H1 (cell line): ENCODE measurements around the gene ATXN7. TPM values are rescaled to one million over a fixed set of nuclear protein-coding genes. Genes with fewer than 3 reads are reported as not detected.

Experiments
- CTCF ChIA-PET: fragments of 300-600 bp; sonication (Branson Sonifier 250); formaldehyde crosslinking; loops from one replicate; lab custom pipeline; 2021; ENCODE audit not compliant: partially characterized antibody; lab: Charles Lee
- POLR2A ChIA-PET: fragments of 300-600 bp; sonication (Branson Sonifier 250); formaldehyde crosslinking; loops from one replicate; lab custom pipeline; 2021; ENCODE audit warnings: inconsistent platforms; ENCODE audit not compliant: partially characterized antibody; lab: Charles Lee
- DNase-seq, 2 experiments: peaks; one replicate each; pipeline versions ENCODE4 v3.0.0 to v3.0.0-alpha.2; 2010 to 2022; ENCODE audit warnings: low spot score in 2 of 2, low read depth in 1 of 2, mixed read lengths in 1 of 2
- FAIRE-seq: peaks from 2 replicates; lab custom pipeline; 2011; peaks lifted over from hg19 to GRCh38; lab: Jason Lieb, UNC
- H2AFZ ChIP-seq: 2 replicates; pipeline ENCODE4 v1.8.1; 2012; ENCODE audit warnings: low read length, inconsistent platforms
- H2AK5ac ChIP-seq: 2 replicates; pipeline ENCODE4 v1.6.1; 2013; ENCODE audit warnings: low read depth, low read length
- H2BK120ac ChIP-seq: replicated peaks from 2 replicates; pipeline ENCODE3; 2013; ENCODE audit warnings: low read depth, low read length, inconsistent platforms
- H2BK12ac ChIP-seq: 2 replicates; pipeline ENCODE4 v1.6.1; 2013; ENCODE audit warnings: low read depth, low read length
- H2BK15ac ChIP-seq: 2 replicates; pipeline ENCODE4 v1.6.1; 2013; ENCODE audit warnings: low read length
- H2BK20ac ChIP-seq: 2 replicates; pipeline ENCODE4 v1.6.1; 2013; ENCODE audit warnings: low read length
- H2BK5ac ChIP-seq: 2 replicates; pipeline ENCODE4 v1.6.1; 2013; ENCODE audit warnings: low read depth, low read length
- H3K14ac ChIP-seq: 2 replicates; pipeline ENCODE4 v1.6.1; 2013; ENCODE audit warnings: inconsistent platforms; ENCODE audit not compliant: insufficient read length
- H3K18ac ChIP-seq: 2 replicates; pipeline ENCODE4 v1.6.1; 2013; ENCODE audit warnings: low read length; ENCODE audit errors: extremely low read depth
- H3K23ac ChIP-seq: 2 replicates; pipeline ENCODE4 v1.6.1; 2013; ENCODE audit warnings: inconsistent platforms; ENCODE audit not compliant: insufficient read length
- H3K23me2 ChIP-seq: 2 replicates; pipeline ENCODE4 v1.6.1; 2013; ENCODE audit warnings: low read depth, low read length
- H3K27ac ChIP-seq: 2 replicates; pipeline ENCODE4 v1.6.1; 2011; ENCODE audit warnings: low read depth, low read length, inconsistent platforms
- H3K27me3 ChIP-seq, 4 experiments: replicated peaks in 1 of 4; 1 replicate in 1 of 4; 2 replicates in 3 of 4; pipeline versions ENCODE4 v1.6.1 to v1.8.1; 2011 to 2013; ENCODE audit warnings: low read length in 3 of 4, mild to moderate bottlenecking in 3 of 4, inconsistent platforms in 2 of 4, mixed read lengths in 2 of 4, moderate library complexity in 1 of 4; ENCODE audit not compliant: control insufficient read depth in 3 of 4, insufficient read depth in 3 of 4; ENCODE audit errors: extremely low read depth in 1 of 4
- H3K36me3 ChIP-seq, 4 experiments: 2 replicates each; pipeline versions ENCODE4 v1.6.1 to v1.8.1; 2011 to 2013; ENCODE audit warnings: mild to moderate bottlenecking in 4 of 4, low read length in 3 of 4, moderate library complexity in 2 of 4, control low read depth in 1 of 4, inconsistent platforms in 1 of 4; ENCODE audit not compliant: insufficient read depth in 4 of 4, control insufficient read depth in 2 of 4
- H3K4ac ChIP-seq: replicated peaks from 2 replicates; pipeline ENCODE3; 2013; ENCODE audit warnings: low read length, low read depth, mixed read lengths, inconsistent platforms; ENCODE audit not compliant: insufficient read length
- H3K4me1 ChIP-seq, 4 experiments: replicated peaks in 1 of 4; 1 replicate in 1 of 4; 2 replicates in 3 of 4; pipeline versions ENCODE4 v1.6.1 to v1.8.1; 2011 to 2013; ENCODE audit warnings: low read length in 3 of 4, inconsistent platforms in 2 of 4, mixed read lengths in 1 of 4; ENCODE audit not compliant: insufficient read depth in 4 of 4, control insufficient read depth in 3 of 4
- H3K4me2 ChIP-seq, 2 experiments: 2 replicates each; pipeline versions ENCODE4 v1.6.1 to v1.8.1; 2011 to 2013; ENCODE audit warnings: low read depth in 2 of 2, low read length in 2 of 2, control low read depth in 1 of 2, inconsistent platforms in 1 of 2, mild to moderate bottlenecking in 1 of 2; ENCODE audit not compliant: insufficient read depth in 1 of 2
- H3K4me3 ChIP-seq, 4 experiments: fragments of 200-600, 300-600 bp in 1 of 4; sonication (generic), shearing (Covaris generic), sonication (Bioruptor Twin) in 1 of 4; 2 replicates each; pipeline versions ENCODE4 v1.5.1 to v1.8.1; 2011 to 2016; ENCODE audit warnings: low read length in 4 of 4, low read depth in 3 of 4, control low read depth in 2 of 4, inconsistent platforms in 2 of 4, mild to moderate bottlenecking in 2 of 4, mixed read lengths in 1 of 4, moderate library complexity in 1 of 4; ENCODE audit not compliant: insufficient read depth in 2 of 4; ENCODE audit errors: extremely low read depth in 1 of 4
- H3K56ac ChIP-seq: replicated peaks from 2 replicates; pipeline ENCODE3; 2013; ENCODE audit warnings: low read depth, mild to moderate bottlenecking, mixed read lengths, low read length, inconsistent platforms; ENCODE audit not compliant: insufficient read length
- H3K79me1 ChIP-seq: 2 replicates; pipeline ENCODE4 v1.6.1; 2013; ENCODE audit warnings: low read depth, low read length, control low read depth
- H3K79me2 ChIP-seq, 2 experiments: 2 replicates each; pipeline versions ENCODE4 v1.6.1 to v1.8.1; 2012 to 2013; ENCODE audit warnings: low read length in 2 of 2, mild to moderate bottlenecking in 2 of 2, inconsistent platforms in 1 of 2; ENCODE audit not compliant: insufficient read depth in 2 of 2, control insufficient read depth in 1 of 2
- H3K9ac ChIP-seq, 4 experiments: replicated peaks in 1 of 4; 1 replicate in 1 of 4; 2 replicates in 3 of 4; pipeline versions ENCODE4 v1.6.1 to v1.8.1; 2011 to 2013; ENCODE audit warnings: low read depth in 3 of 4, low read length in 3 of 4, control low read depth in 2 of 4, mild to moderate bottlenecking in 2 of 4, moderate library complexity in 2 of 4, inconsistent platforms in 1 of 4; ENCODE audit errors: extremely low read depth in 1 of 4
- H3K9me3 ChIP-seq, 2 experiments: 2 replicates each; pipeline versions ENCODE4 v1.6.1 to v1.8.1; 2012 to 2013; ENCODE audit warnings: mild to moderate bottlenecking in 2 of 2, moderate library complexity in 2 of 2, control low read depth in 1 of 2, inconsistent platforms in 1 of 2, low read depth in 1 of 2, low read length in 1 of 2, mixed read lengths in 1 of 2; ENCODE audit not compliant: insufficient read depth in 2 of 2
- H4K20me1 ChIP-seq, 2 experiments: replicated peaks in 1 of 2; 2 replicates each; pipeline versions ENCODE3 to v1.8.1; 2011 to 2013; ENCODE audit warnings: inconsistent platforms in 2 of 2, low read length in 2 of 2, mild to moderate bottlenecking in 1 of 2; ENCODE audit not compliant: insufficient read depth in 2 of 2, control insufficient read depth in 1 of 2
- H4K5ac ChIP-seq: 2 replicates; pipeline ENCODE4 v1.6.1; 2013; ENCODE audit warnings: low read length, low read depth, mixed read lengths, inconsistent platforms; ENCODE audit not compliant: insufficient read length
- H4K8ac ChIP-seq: 2 replicates; pipeline ENCODE4 v1.8.0; 2013; ENCODE audit warnings: mild to moderate bottlenecking, moderate library complexity, low read length, inconsistent platforms; ENCODE audit not compliant: insufficient read depth; ENCODE audit errors: extremely low read depth
- H4K91ac ChIP-seq: replicated peaks from 2 replicates; pipeline ENCODE3; 2013; ENCODE audit warnings: low read length, mixed read lengths, inconsistent platforms; ENCODE audit not compliant: insufficient read length
- BCL11A ChIP-seq, 2 experiments: IDR thresholded peaks; one replicate each; pipeline ENCODE4 v1.6.1; 2011; ENCODE audit warnings: low read depth in 2 of 2, low read length in 2 of 2, mild to moderate bottlenecking in 2 of 2
- CBX8 ChIP-seq: fragments of 300-800, 300-1000 bp; sonication (generic); IDR thresholded peaks from 2 replicates; pipeline ENCODE4 v1.7.1; 2016; ENCODE audit warnings: low read depth, low read length, borderline replicate concordance
- CEBPB ChIP-seq: IDR thresholded peaks from 2 replicates; pipeline ENCODE4 v1.6.1; 2012; ENCODE audit warnings: low read depth, low read length
- EP300 ChIP-seq, 2 experiments: IDR thresholded peaks; 1 replicate in 1 of 2; 2 replicates in 1 of 2; pipeline ENCODE4 v1.6.1; 2011 to 2012; ENCODE audit warnings: low read depth in 2 of 2, low read length in 2 of 2, mild to moderate bottlenecking in 2 of 2, borderline replicate concordance in 1 of 2, inconsistent platforms in 1 of 2, moderate library complexity in 1 of 2
- POLR2A ChIP-seq, 2 experiments: IDR thresholded peaks; 1 replicate in 1 of 2; 2 replicates in 1 of 2; pipeline ENCODE4 v1.6.1; 2011; ENCODE audit warnings: low read depth in 2 of 2, low read length in 2 of 2, mild to moderate bottlenecking in 2 of 2; ENCODE audit errors: control extremely low read depth in 1 of 2
- RFX5 ChIP-seq: IDR thresholded peaks from 2 replicates; pipeline ENCODE4 v1.6.1; 2011; ENCODE audit warnings: low read depth, low read length, improper control_type of control experiment, borderline replicate concordance
- RNF2 ChIP-seq: fragments of 200-900, 300-1000 bp; sonication (generic); IDR thresholded peaks from 2 replicates; pipeline ENCODE4 v1.7.1; 2016; ENCODE audit warnings: borderline replicate concordance, low read depth, mild to moderate bottlenecking, antibody characterized with exemption, low read length; ENCODE audit not compliant: poor library complexity, severe bottlenecking; ENCODE audit errors: missing control alignments
- SP1 ChIP-seq: IDR thresholded peaks from 2 replicates; pipeline ENCODE4 v1.6.1; 2011; ENCODE audit warnings: low read depth, low read length
- SP2 ChIP-seq: IDR thresholded peaks from 2 replicates; pipeline ENCODE4 v1.6.1; 2012; ENCODE audit warnings: mild to moderate bottlenecking, low read length, inconsistent platforms
- TAF1 ChIP-seq: IDR thresholded peaks from 2 replicates; pipeline ENCODE4 v1.6.1; 2011; ENCODE audit warnings: mild to moderate bottlenecking, low read depth, low read length
- TCF12 ChIP-seq: IDR thresholded peaks from 2 replicates; pipeline ENCODE4 v1.6.1; 2011; ENCODE audit warnings: low read depth, mild to moderate bottlenecking, low read length
- polyA plus RNA-seq, 7 experiments: library from polyadenylated mRNA; depleted of rRNA in 3 of 7; stranded (reverse) in 5 of 7; unstranded in 2 of 7; fragments of >200 nt in 5 of 7; fragments of 200-250 nt in 2 of 7; gene quantifications; 1 replicate in 5 of 7; 2 replicates in 1 of 7; 4 replicates in 1 of 7; pipeline versions ENCODE4 v1.2.1 to v1.2.3, GENCODE V29; 2011 to 2013; ENCODE audit warnings: missing spikeins in 2 of 7, mixed read lengths in 2 of 7
- total RNA-seq: library from RNA; stranded (reverse); fragmentation: NEBNext Ultra II Directional; extraction: Animal tissue kit (Norgen Biotek cat#: 25700); gene quantifications from 2 replicates; pipeline ENCODE4 v1.2.1, GENCODE V29; 2021
- TF ChIP-seq, protein P1 (sequence below): IDR thresholded peaks from 2 replicates; pipeline ENCODE4 v1.6.1; 2011; ENCODE audit warnings: low read length, improper control_type of control experiment
- TF ChIP-seq, protein P2 (sequence below): IDR thresholded peaks from 2 replicates; pipeline ENCODE4 v1.6.1; 2012; ENCODE audit warnings: low read length, inconsistent platforms

The ATXN7 gene
- total and polyA plus RNA-seq, 2 of the 8 experiments (the other 6 are each of a cell fraction or from before 2014, with no cell fraction given): 15.5 to 16.8 TPM

DNA sequence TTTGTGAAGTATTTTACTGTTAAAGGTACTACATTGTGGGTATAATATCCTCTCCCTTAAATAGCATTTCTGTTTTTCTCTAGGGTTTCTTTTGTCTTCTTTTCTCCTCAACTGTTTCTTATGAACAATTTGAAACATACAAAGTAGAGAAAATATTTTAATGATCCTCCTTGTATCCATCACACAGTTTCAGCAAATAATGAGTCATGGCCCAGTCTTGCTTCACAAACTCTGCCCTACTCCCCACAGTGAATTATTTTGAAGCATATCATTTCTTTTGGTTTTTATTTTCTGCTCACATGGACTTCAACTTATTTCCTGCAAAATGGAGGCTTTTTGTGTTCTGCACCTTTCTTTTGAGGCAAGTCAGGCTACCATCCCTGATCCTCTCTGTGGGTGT is 54.7 kb downstream of the ATXN7 start:
- no peaks in the 10 kb centered on the region for H3K79me2 ChIP-seq
- H3K79me1 ChIP-seq: peaks cover 4% of the 10 kb centered on the region; the same call in 1 of the 2 replicates
- H4K8ac ChIP-seq: no peak overlapping the region
- H3K4me2 ChIP-seq: no peak overlapping the region
- no peak overlapping the region for H2AK5ac ChIP-seq
- H2BK120ac ChIP-seq: no peak overlapping the region
- DNase-seq (no peak), FAIRE-seq (no peak)
- CTCF ChIA-PET: no interaction called here
- no peak overlapping the region for H3K27ac ChIP-seq
- H3K36me3 ChIP-seq: peaks cover 0 to 4% (median 0%) of the 10 kb centered on the region in 4 experiments; a peak in 1 of 8 replicates
- no peak overlapping the region for H3K4ac ChIP-seq
- no peaks in the 10 kb centered on the region for H3K23me2 ChIP-seq
- no peaks in the 10 kb centered on the region; a peak in 3 of 7 replicates for H3K4me1 ChIP-seq
- H4K91ac ChIP-seq: no peak overlapping the region
- no peak overlapping the region for H2BK15ac ChIP-seq
- no peak overlapping the region for H2AFZ ChIP-seq
- no peak overlapping the region for H2BK20ac ChIP-seq
- no peaks in the 10 kb centered on the region for H3K9me3 ChIP-seq
- POLR2A ChIA-PET: interaction anchor here (0.8 kb wide), 1 partner anchor 12 kb away, joined by 4 read pairs; no protein-coding TSS in a partner anchor
- H3K14ac ChIP-seq: no peak overlapping the region
- H2BK5ac ChIP-seq: no peak overlapping the region
- no peaks in the 10 kb centered on the region for H3K27me3 ChIP-seq
- no peak overlapping the region for H3K56ac ChIP-seq
- H3K4me3 ChIP-seq: no peak overlapping the region
- no peak overlapping the region for H3K9ac ChIP-seq
- H2BK12ac ChIP-seq: no peak overlapping the region
- H3K23ac ChIP-seq: no peak overlapping the region
- H4K20me1 ChIP-seq: no peaks in the 10 kb centered on the region
- H4K5ac ChIP-seq: no peak overlapping the region
- no peak overlapping the region for H3K18ac ChIP-seq
- no peak for TF ChIP-seq CBX8
- TF ChIP-seq SP1: no peak
- TF ChIP-seq TAF1: no peak
- no peak for TF ChIP-seq RNF2
- TF ChIP-seq, protein P1, sequence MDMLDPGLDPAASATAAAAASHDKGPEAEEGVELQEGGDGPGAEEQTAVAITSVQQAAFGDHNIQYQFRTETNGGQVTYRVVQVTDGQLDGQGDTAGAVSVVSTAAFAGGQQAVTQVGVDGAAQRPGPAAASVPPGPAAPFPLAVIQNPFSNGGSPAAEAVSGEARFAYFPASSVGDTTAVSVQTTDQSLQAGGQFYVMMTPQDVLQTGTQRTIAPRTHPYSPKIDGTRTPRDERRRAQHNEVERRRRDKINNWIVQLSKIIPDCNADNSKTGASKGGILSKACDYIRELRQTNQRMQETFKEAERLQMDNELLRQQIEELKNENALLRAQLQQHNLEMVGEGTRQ: no peak
- no peak for TF ChIP-seq SP2
- no peak for TF ChIP-seq TCF12
- TF ChIP-seq BCL11A (IDR thresholded peaks at IDR 0.05; ENCODE audit: low read depth in 2 of 2, low read length in 2 of 2): no peak
- TF ChIP-seq, protein P2, sequence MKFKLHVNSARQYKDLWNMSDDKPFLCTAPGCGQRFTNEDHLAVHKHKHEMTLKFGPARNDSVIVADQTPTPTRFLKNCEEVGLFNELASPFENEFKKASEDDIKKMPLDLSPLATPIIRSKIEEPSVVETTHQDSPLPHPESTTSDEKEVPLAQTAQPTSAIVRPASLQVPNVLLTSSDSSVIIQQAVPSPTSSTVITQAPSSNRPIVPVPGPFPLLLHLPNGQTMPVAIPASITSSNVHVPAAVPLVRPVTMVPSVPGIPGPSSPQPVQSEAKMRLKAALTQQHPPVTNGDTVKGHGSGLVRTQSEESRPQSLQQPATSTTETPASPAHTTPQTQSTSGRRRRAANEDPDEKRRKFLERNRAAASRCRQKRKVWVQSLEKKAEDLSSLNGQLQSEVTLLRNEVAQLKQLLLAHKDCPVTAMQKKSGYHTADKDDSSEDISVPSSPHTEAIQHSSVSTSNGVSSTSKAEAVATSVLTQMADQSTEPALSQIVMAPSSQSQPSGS: no peak
- no peak for TF ChIP-seq POLR2A (IDR thresholded peaks at IDR 0.05; ENCODE audit: control extremely low read depth in 1 of 2, low read depth in 2 of 2, low read length in 2 of 2)
- TF ChIP-seq CEBPB: no peak
- TF ChIP-seq RFX5: no peak
- TF ChIP-seq EP300 (IDR thresholded peaks at IDR 0.05; ENCODE audit: borderline replicate concordance in 1 of 2, low read depth in 2 of 2, low read length in 2 of 2): no peak
